GM10266 (cell line): ENCODE measurements around the gene GOLGA8J.
"Not testable (repeated sequence)": the region's sequence is repeated elsewhere in the genome, so short reads cannot be mapped to it uniquely, and the experiment has no call there.

Experiments used
- DNase-seq: peaks from one replicate; pipeline ENCODE4 v3.0.0; 2012; ENCODE audit errors: extremely low spot score
- CTCF ChIP-seq: IDR thresholded peaks from 2 replicates; pipeline ENCODE4 v1.5.1; 2012; ENCODE audit warnings: mild to moderate bottlenecking, low read depth; ENCODE audit not compliant: control insufficient read depth, insufficient read depth; ENCODE audit errors: missing control alignments

Gene GOLGA8J

GRCh38 chr15:30082655-30083054 is at the start of gene GOLGA8J:
TSS of gene GOLGA8J (plus strand) at chr15:30082955. CDS start at chr15:30083053, 98 bp downstream.
- not testable (repeated sequence) for DNase-seq

- no peak for DNase-seq
- no peak for TF ChIP-seq CTCF
Measured at GRCh38 chr15:30033211-30033610, 49.5 kb upstream of the GOLGA8J start.

GRCh38 chr15:30033763-30034162 is 49.0 kb upstream of the GOLGA8J start:
- DNase-seq: no peak
- no peak for TF ChIP-seq CTCF

GRCh38 chr15:30036036-30036703 is 46.6 kb upstream of the GOLGA8J start:
- no peak for DNase-seq
- TF ChIP-seq CTCF: no peak

- TF ChIP-seq CTCF: no peak
- DNase-seq: no peak
Measured at GRCh38 chr15:30038667-30039523, 43.9 kb upstream of the GOLGA8J start.

GRCh38 chr15:30041868-30042267 is 40.9 kb upstream of the GOLGA8J start:
- no peak for DNase-seq

GRCh38 chr15:30042556-30042955 is 40.2 kb upstream of the GOLGA8J start:
- no peak for TF ChIP-seq CTCF

More at GRCh38 chr15:30041868-30042267, 40.9 kb upstream of the GOLGA8J start:
- no peak for TF ChIP-seq CTCF

More at GRCh38 chr15:30042556-30042955, 40.2 kb upstream of the GOLGA8J start:
- no peak for DNase-seq
